Ishikawa (cell line): ENCODE data around the gene YBEY.

Experiments used
- TAF1 ChIP-seq: IDR thresholded peaks from 2 replicates; pipeline ENCODE4 v1.6.1; 2012; ENCODE audit warnings: low read depth, mild to moderate bottlenecking
- TEAD4 ChIP-seq: IDR thresholded peaks from 2 replicates; pipeline ENCODE4 v1.6.1; 2012

GRCh38 chr21:46344219-46344915 is 58.2 kb downstream of the YBEY start:
- TF ChIP-seq TEAD4: no peak
- no peak for TF ChIP-seq TAF1
